Measurements from ENCODE around the gene TMEM86A.

DNA sequence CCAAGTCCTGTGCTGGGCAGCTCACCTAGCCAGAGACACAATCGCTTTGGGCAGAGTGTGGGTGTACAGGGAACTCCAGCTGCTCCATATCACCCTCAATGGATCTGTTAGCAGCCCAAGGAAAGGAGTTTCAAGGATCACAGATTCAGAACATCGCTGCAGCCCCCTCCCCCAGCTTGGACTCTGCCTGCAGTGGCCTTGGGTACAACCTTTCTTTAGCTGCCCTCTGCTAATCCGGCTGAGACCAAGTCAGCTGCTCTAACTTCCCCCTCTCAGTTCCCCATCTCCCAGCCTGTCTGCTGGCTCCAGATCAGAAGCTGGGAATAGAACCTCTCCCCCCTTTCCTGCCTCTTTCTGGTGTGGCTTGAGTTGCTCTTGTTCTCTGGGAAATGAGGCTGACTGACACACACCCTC, 1.3 kb downstream of the TMEM86A start:
- no peak for TF ChIP-seq USF1 (IDR thresholded peaks at IDR 0.05; ENCODE audit: borderline replicate concordance, low read depth)
- TF ChIP-seq, protein P1, sequence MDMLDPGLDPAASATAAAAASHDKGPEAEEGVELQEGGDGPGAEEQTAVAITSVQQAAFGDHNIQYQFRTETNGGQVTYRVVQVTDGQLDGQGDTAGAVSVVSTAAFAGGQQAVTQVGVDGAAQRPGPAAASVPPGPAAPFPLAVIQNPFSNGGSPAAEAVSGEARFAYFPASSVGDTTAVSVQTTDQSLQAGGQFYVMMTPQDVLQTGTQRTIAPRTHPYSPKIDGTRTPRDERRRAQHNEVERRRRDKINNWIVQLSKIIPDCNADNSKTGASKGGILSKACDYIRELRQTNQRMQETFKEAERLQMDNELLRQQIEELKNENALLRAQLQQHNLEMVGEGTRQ (IDR thresholded peaks at IDR 0.05; ENCODE audit: borderline replicate concordance, low read depth, low read length) = no peak
